Transverse colon (tissue), 4 donors: Measurements from ENCODE around the gene CYP19A1.

ENCODE experiments used
- POLR2AphosphoS5 ChIP-seq, 3 donors: sonication (generic); formaldehyde crosslinking; IDR thresholded peaks; one replicate each; pipeline ENCODE4 v1.6.1; 2016; ENCODE audit warnings: antibody characterized with exemption in 3 of 3
- TF ChIP-seq, protein P1 (sequence below), 5 experiments: fragments of 200-600 bp in 3 of 5; fragments of 450-650 bp in 2 of 5; sonication (generic) in 3 of 5; IDR thresholded peaks; 1 replicate in 2 of 5; 2 replicates in 3 of 5; pipeline ENCODE4 v1.5.1; 2016 to 2017; ENCODE audit warnings: antibody characterized with exemption in 5 of 5, inconsistent platforms in 3 of 5, mild to moderate bottlenecking in 2 of 5, moderate library complexity in 1 of 5

GRCh38 chr15:51367322-51367976, 29.1 kb upstream of the CYP19A1 start:
- TF ChIP-seq, protein P1, sequence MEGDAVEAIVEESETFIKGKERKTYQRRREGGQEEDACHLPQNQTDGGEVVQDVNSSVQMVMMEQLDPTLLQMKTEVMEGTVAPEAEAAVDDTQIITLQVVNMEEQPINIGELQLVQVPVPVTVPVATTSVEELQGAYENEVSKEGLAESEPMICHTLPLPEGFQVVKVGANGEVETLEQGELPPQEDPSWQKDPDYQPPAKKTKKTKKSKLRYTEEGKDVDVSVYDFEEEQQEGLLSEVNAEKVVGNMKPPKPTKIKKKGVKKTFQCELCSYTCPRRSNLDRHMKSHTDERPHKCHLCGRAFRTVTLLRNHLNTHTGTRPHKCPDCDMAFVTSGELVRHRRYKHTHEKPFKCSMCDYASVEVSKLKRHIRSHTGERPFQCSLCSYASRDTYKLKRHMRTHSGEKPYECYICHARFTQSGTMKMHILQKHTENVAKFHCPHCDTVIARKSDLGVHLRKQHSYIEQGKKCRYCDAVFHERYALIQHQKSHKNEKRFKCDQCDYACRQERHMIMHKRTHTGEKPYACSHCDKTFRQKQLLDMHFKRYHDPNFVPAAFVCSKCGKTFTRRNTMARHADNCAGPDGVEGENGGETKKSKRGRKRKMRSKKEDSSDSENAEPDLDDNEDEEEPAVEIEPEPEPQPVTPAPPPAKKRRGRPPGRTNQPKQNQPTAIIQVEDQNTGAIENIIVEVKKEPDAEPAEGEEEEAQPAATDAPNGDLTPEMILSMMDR (IDR thresholded peaks at IDR 0.05), result no peak
- TF ChIP-seq POLR2AphosphoS5 (IDR thresholded peaks at IDR 0.05), result no peak
